H9 (cell line): ENCODE results near the gene PAQR4. TPM values are rescaled to one million over a fixed set of nuclear protein-coding genes. Genes with fewer than 3 reads are reported as not detected.
"Not testable (repeated sequence)": the region's sequence is repeated elsewhere in the genome, so short reads cannot be mapped to it uniquely, and the experiment has no call there.

ENCODE experiments used
- DNase-seq: peaks from one replicate; pipeline ENCODE4 v3.0.0-alpha.2; 2017
- H2AFZ ChIP-seq: one replicate; pipeline ENCODE4 v1.6.1; 2013; ENCODE audit warnings: mild to moderate bottlenecking, low read length, control low read depth, moderate library complexity
- H2AK5ac ChIP-seq: 2 replicates; pipeline ENCODE4 v1.6.1; 2013; ENCODE audit warnings: low read length, control low read depth, mixed read lengths; ENCODE audit not compliant: insufficient read length
- H2BK120ac ChIP-seq: one replicate; pipeline ENCODE4 v1.6.1; 2013; ENCODE audit warnings: low read depth, mild to moderate bottlenecking, low read length, control low read depth, inconsistent platforms; ENCODE audit not compliant: poor library complexity, severe bottlenecking
- H2BK12ac ChIP-seq: 2 replicates; pipeline ENCODE4 v1.6.1; 2013; ENCODE audit warnings: low read length, control low read depth, mixed read lengths, low read depth; ENCODE audit not compliant: insufficient read length
- H2BK15ac ChIP-seq: 2 replicates; pipeline ENCODE4 v1.6.1; 2013; ENCODE audit warnings: low read depth, low read length, control low read depth
- H2BK20ac ChIP-seq: one replicate; pipeline ENCODE4 v1.6.1; 2013; ENCODE audit warnings: low read depth, mild to moderate bottlenecking, low read length, control low read depth, inconsistent platforms; ENCODE audit not compliant: poor library complexity, severe bottlenecking
- H2BK5ac ChIP-seq: 2 replicates; pipeline ENCODE4 v1.6.1; 2013; ENCODE audit warnings: low read length, control low read depth, mixed read lengths; ENCODE audit not compliant: insufficient read length
- H3K14ac ChIP-seq: 2 replicates; pipeline ENCODE4 v1.6.1; 2013; ENCODE audit warnings: low read length, control low read depth; ENCODE audit not compliant: insufficient read depth
- H3K18ac ChIP-seq: 2 replicates; pipeline ENCODE4 v1.6.1; 2013; ENCODE audit warnings: low read depth, mild to moderate bottlenecking, mixed read lengths, low read length, control low read depth; ENCODE audit not compliant: insufficient read length
- H3K23ac ChIP-seq: 2 replicates; pipeline ENCODE4 v1.6.1; 2013; ENCODE audit warnings: low read length, control low read depth, mixed read lengths, low read depth; ENCODE audit not compliant: insufficient read length
- H3K23me2 ChIP-seq: 2 replicates; pipeline ENCODE4 v1.6.1; 2013; ENCODE audit warnings: low read depth, mild to moderate bottlenecking, mixed read lengths, low read length, control low read depth; ENCODE audit not compliant: insufficient read length, poor library complexity, severe bottlenecking
- H3K27ac ChIP-seq: 2 replicates; pipeline ENCODE4 v1.5.1; 2013; ENCODE audit warnings: low read length, control low read depth, mixed read lengths, low read depth; ENCODE audit not compliant: insufficient read length
- H3K27me3 ChIP-seq: 2 replicates; pipeline ENCODE4 v1.6.1; 2013; ENCODE audit warnings: low read length, control low read depth, inconsistent platforms; ENCODE audit not compliant: insufficient read depth
- H3K4ac ChIP-seq: 2 replicates; pipeline ENCODE4 v1.6.1; 2013; ENCODE audit warnings: low read depth, mild to moderate bottlenecking, control low read depth, inconsistent platforms, low read length, moderate library complexity
- H3K4me1 ChIP-seq: 2 replicates; pipeline ENCODE4 v1.6.1; 2013; ENCODE audit warnings: low read length, control low read depth, inconsistent platforms; ENCODE audit not compliant: insufficient read depth
- H3K4me2 ChIP-seq: 2 replicates; pipeline ENCODE4 v1.6.1; 2013; ENCODE audit warnings: low read length, control low read depth, mixed read lengths; ENCODE audit not compliant: insufficient read length, insufficient read depth
- H3K56ac ChIP-seq: 2 replicates; pipeline ENCODE4 v1.6.1; 2013; ENCODE audit warnings: low read depth, mild to moderate bottlenecking, mixed read lengths, low read length, control low read depth; ENCODE audit not compliant: insufficient read length
- H3K79me1 ChIP-seq: 2 replicates; pipeline ENCODE4 v1.6.1; 2013; ENCODE audit warnings: low read depth, mild to moderate bottlenecking, moderate library complexity, low read length, control low read depth, inconsistent platforms; ENCODE audit not compliant: insufficient read depth, poor library complexity, severe bottlenecking
- H3K79me2 ChIP-seq: 2 replicates; pipeline ENCODE4 v1.6.1; 2013; ENCODE audit warnings: low read length, control low read depth, inconsistent platforms; ENCODE audit not compliant: insufficient read depth
- H3K9ac ChIP-seq: 2 replicates; pipeline ENCODE4 v1.6.1; 2013; ENCODE audit warnings: low read length, control low read depth, mixed read lengths; ENCODE audit not compliant: insufficient read length; ENCODE audit errors: extremely low read depth
- H3K9me3 ChIP-seq: one replicate; pipeline ENCODE4 v1.6.1; 2013; ENCODE audit warnings: low read depth, low read length, inconsistent platforms; ENCODE audit not compliant: control insufficient read depth
- H3T11ph ChIP-seq: one replicate; pipeline ENCODE4 v1.6.1; 2013; ENCODE audit warnings: mild to moderate bottlenecking, low read length, control low read depth, inconsistent platforms
- H4K20me1 ChIP-seq: one replicate; pipeline ENCODE4 v1.6.1; 2013; ENCODE audit not compliant: control insufficient read depth, insufficient read length, insufficient read depth
- H4K5ac ChIP-seq: 2 replicates; pipeline ENCODE4 v1.6.1; 2013; ENCODE audit warnings: low read depth, mild to moderate bottlenecking, mixed read lengths, low read length, control low read depth; ENCODE audit not compliant: insufficient read length
- H4K8ac ChIP-seq: replicated peaks from 2 replicates; pipeline ENCODE4 v1.6.1; 2013; ENCODE audit warnings: low read length, control low read depth, mixed read lengths, low read depth; ENCODE audit not compliant: insufficient read length
- H4K91ac ChIP-seq: 2 replicates; pipeline ENCODE4 v1.6.1; 2013; ENCODE audit warnings: low read depth, mild to moderate bottlenecking, moderate library complexity, mixed read lengths, low read length, control low read depth; ENCODE audit not compliant: insufficient read length
- H3K27ac Mint-ChIP-seq, 3 experiments: 2 replicates in 2 of 3; 3 replicates in 1 of 3; pipeline ENCODE4 v1.8.0; 2020 to 2021; ENCODE audit warnings: mixed read lengths in 3 of 3, mild to moderate bottlenecking in 1 of 3, moderate library complexity in 1 of 3
- H3K27me3 Mint-ChIP-seq: 2 replicates; pipeline ENCODE4 v1.8.0; 2021; ENCODE audit warnings: low read depth, mild to moderate bottlenecking, moderate library complexity, mixed read lengths
- H3K36me3 Mint-ChIP-seq, 3 experiments: 2 replicates in 2 of 3; 3 replicates in 1 of 3; pipeline ENCODE4 v1.8.0; 2020 to 2021; ENCODE audit warnings: low read depth in 3 of 3, mixed read lengths in 3 of 3; ENCODE audit not compliant: insufficient read depth in 1 of 3
- H3K4me1 Mint-ChIP-seq, 2 experiments: 2 replicates each; pipeline ENCODE4 v1.8.0; 2020; ENCODE audit warnings: mixed read lengths in 2 of 2
- H3K4me3 Mint-ChIP-seq, 2 experiments: 2 replicates in 1 of 2; 3 replicates in 1 of 2; pipeline ENCODE4 v1.8.0; 2020 to 2021; ENCODE audit warnings: mild to moderate bottlenecking in 2 of 2, mixed read lengths in 2 of 2, moderate library complexity in 1 of 2
- H3K9me3 Mint-ChIP-seq, 2 experiments: 2 replicates in 1 of 2; 3 replicates in 1 of 2; pipeline ENCODE4 v1.8.0; 2020; ENCODE audit warnings: mild to moderate bottlenecking in 2 of 2, mixed read lengths in 2 of 2, moderate library complexity in 1 of 2
- WGBS: extraction: QIAGEN DNeasy Blood & Tissue Kit; methylation state at CpG from one replicate; pipeline ENCODE4 v1.1.7; 2013; ENCODE audit warnings: missing lambda C conversion rate, low lambda C conversion rate, mixed read lengths; ENCODE audit not compliant: insufficient read length; ENCODE audit errors: extremely low coverage; 5-methylcytosine and 5-hydroxymethylcytosine counted together
- total RNA-seq: library from RNA; stranded (reverse); gene quantifications from 2 replicates; pipeline ENCODE4 v1.2.1, GENCODE V29; 2021
- TF ChIP-seq, protein P1 (sequence below): fragments of 200-600 bp; sonication (generic); conservative IDR thresholded peaks from 3 replicates; pipeline ENCODE4 v1.8.0; 2021; ENCODE audit warnings: antibody characterized with exemption, mild to moderate bottlenecking

Gene PAQR4
- total RNA-seq, 1 experiment from 2014 or later: 32.1 TPM

DNA sequence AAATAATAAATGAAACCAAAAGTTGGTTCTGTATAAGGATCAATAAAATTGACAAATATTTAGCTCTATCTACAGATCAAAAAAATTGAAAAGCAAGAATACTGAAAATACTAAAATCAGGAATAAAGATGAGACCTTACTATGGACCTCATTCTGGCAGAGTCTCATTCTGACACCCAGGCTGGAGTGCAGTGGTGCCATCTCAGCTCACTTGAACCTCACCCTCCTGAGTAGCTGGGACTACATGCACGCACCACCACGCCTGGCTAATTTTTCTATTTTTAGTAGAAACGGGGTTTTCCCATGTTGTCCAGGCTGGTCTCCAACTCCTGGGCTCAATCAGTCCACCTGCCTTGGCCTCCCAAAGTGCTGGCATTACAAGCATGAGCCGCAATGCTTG is 27.1 kb upstream of the PAQR4 start:
- Mint-ChIP-seq H3K36me3 (peaks cover 10 to 40% (median 20%) of the 10 kb centered on the region in 3 experiments; a peak in 6 of 7 replicates), H3K27ac (0 out of 7 replicates have a peak overlapping the region, but pooled peaks of 1 of the 3 experiments have one; percentile 12), H3K4me1 (no peaks in the 10 kb centered on the region), H3K4me3 (no peak overlapping the region), H3K9me3 (no peaks in the 10 kb centered on the region; a peak in 1 of 5 replicates), H3K27me3 (no peaks in the 10 kb centered on the region)
- Histone ChIP-seq H3K23ac (no peak overlapping the region), H2BK120ac (no peak overlapping the region), H3T11ph (no peak overlapping the region), H4K91ac (no peak overlapping the region), H3K4me2 (no peak overlapping the region), H3K14ac (no peak overlapping the region), H3K27ac (no peak overlapping the region), H3K23me2 (no peaks in the 10 kb centered on the region), H3K79me2 (no peaks in the 10 kb centered on the region), H3K9me3 (no peaks in the 10 kb centered on the region), H2BK12ac (no peak overlapping the region), H4K20me1 (no peaks in the 10 kb centered on the region), H2BK20ac (no peak overlapping the region), H3K79me1 (no peaks in the 10 kb centered on the region), H3K4ac (no peak overlapping the region), H3K27me3 (no peaks in the 10 kb centered on the region), H2AK5ac (no peak overlapping the region), H3K18ac (no peak overlapping the region), H3K4me1 (no peaks in the 10 kb centered on the region), H2AFZ (no peak overlapping the region), H3K9ac (no peak overlapping the region), H4K5ac (no peak overlapping the region), H2BK5ac (no peak overlapping the region), H2BK15ac (no peak overlapping the region), H4K8ac (no peak overlapping the region), H3K56ac (no peak overlapping the region)
- WGBS: no CpG with 5 or more reads among the region's 4 CpGs
- no peak for DNase-seq
- TF ChIP-seq, protein P1, sequence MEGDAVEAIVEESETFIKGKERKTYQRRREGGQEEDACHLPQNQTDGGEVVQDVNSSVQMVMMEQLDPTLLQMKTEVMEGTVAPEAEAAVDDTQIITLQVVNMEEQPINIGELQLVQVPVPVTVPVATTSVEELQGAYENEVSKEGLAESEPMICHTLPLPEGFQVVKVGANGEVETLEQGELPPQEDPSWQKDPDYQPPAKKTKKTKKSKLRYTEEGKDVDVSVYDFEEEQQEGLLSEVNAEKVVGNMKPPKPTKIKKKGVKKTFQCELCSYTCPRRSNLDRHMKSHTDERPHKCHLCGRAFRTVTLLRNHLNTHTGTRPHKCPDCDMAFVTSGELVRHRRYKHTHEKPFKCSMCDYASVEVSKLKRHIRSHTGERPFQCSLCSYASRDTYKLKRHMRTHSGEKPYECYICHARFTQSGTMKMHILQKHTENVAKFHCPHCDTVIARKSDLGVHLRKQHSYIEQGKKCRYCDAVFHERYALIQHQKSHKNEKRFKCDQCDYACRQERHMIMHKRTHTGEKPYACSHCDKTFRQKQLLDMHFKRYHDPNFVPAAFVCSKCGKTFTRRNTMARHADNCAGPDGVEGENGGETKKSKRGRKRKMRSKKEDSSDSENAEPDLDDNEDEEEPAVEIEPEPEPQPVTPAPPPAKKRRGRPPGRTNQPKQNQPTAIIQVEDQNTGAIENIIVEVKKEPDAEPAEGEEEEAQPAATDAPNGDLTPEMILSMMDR: no peak

DNA sequence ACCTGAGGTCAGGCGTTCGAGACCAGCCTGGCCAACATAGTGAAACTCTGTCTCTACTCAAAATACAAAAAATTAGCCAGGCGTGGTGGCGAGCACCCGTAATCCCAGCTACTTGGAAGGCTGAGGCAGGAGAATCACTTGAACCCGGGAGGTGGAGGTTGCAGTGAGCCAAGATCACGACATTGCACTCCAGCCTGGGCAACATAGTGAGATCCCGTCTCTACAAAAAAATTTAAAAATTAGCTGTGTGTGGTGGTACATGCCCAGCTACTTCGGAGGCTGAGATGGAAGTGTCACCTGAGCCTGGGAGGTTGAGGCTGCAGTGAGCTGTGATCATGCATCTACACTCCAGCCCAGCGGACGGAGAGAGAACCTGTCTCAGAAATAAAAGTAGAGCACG is 25.4 kb upstream of the PAQR4 start:
- H2AFZ ChIP-seq, H2BK120ac ChIP-seq, H2BK5ac ChIP-seq, H3K4me1 Mint-ChIP-seq, H4K5ac ChIP-seq, H3K4me2 ChIP-seq, H3K9me3 ChIP-seq, H3K18ac ChIP-seq, H3K9ac ChIP-seq, H3K79me1 ChIP-seq, H3K56ac ChIP-seq, H2BK15ac ChIP-seq, H4K8ac ChIP-seq, H2BK20ac ChIP-seq, H3K4me1 ChIP-seq, H3K23ac ChIP-seq, H3T11ph ChIP-seq, H3K14ac ChIP-seq, H3K27me3 ChIP-seq, DNase-seq, H3K79me2 ChIP-seq, H3K23me2 ChIP-seq, H4K20me1 ChIP-seq, H2BK12ac ChIP-seq, H3K4me3 Mint-ChIP-seq, H2AK5ac ChIP-seq, H3K9me3 Mint-ChIP-seq, H3K4ac ChIP-seq, H3K27ac ChIP-seq, H4K91ac ChIP-seq, H3K27me3 Mint-ChIP-seq: not testable (repeated sequence)
- whole genome bisulfite sequencing: no CpG with 5 or more reads among the region's 12 CpGs
- H3K36me3 Mint-ChIP-seq: peaks cover 10 to 38% (median 20%) of the 10 kb centered on the region in 3 experiments; a peak in 6 of 7 replicates
- H3K27ac Mint-ChIP-seq: peak overlapping the region in 1 of 3 experiments; percentile 35; a peak in 1 of 7 replicates
